Glutamatergic neuron (in vitro differentiated cells): ENCODE results near the gene ACSS2. TPM values are rescaled to one million over a fixed set of nuclear protein-coding genes. Genes with fewer than 3 reads are reported as not detected.
A peak's percentile ranks its signal among the peaks of the same experiment; 100 is the strongest.

Experiments
- DNase-seq: peaks from one replicate; pipeline ENCODE4 v3.0.0; 2022
- H3K27ac Mint-ChIP-seq: one replicate; pipeline ENCODE4 v1.8.0; 2020; ENCODE audit warnings: mild to moderate bottlenecking, mixed read lengths, inconsistent platforms; ENCODE audit not compliant: unreplicated experiment
- H3K27me3 Mint-ChIP-seq: one replicate; pipeline ENCODE4 v1.8.0; 2020; ENCODE audit warnings: mild to moderate bottlenecking, moderate library complexity, mixed read lengths, inconsistent platforms; ENCODE audit not compliant: unreplicated experiment
- H3K36me3 Mint-ChIP-seq: one replicate; pipeline ENCODE4 v1.8.0; 2020; ENCODE audit warnings: mild to moderate bottlenecking, mixed read lengths, inconsistent platforms; ENCODE audit not compliant: unreplicated experiment
- H3K4me1 Mint-ChIP-seq: one replicate; pipeline ENCODE4 v1.8.0; 2020; ENCODE audit warnings: mild to moderate bottlenecking, low read depth, mixed read lengths, inconsistent platforms; ENCODE audit not compliant: unreplicated experiment
- H3K4me3 Mint-ChIP-seq: one replicate; pipeline ENCODE4 v1.8.0; 2020; ENCODE audit warnings: mild to moderate bottlenecking, mixed read lengths, inconsistent platforms; ENCODE audit not compliant: unreplicated experiment
- H3K9me3 Mint-ChIP-seq: one replicate; pipeline ENCODE4 v1.8.0; 2020; ENCODE audit warnings: mild to moderate bottlenecking, moderate library complexity, mixed read lengths, inconsistent platforms; ENCODE audit not compliant: unreplicated experiment
- long read RNA-seq: library from polyadenylated mRNA; unstranded; transcript quantifications from one replicate; pipeline ENCODE4 v2.0.0, GENCODE V29; 2020; ENCODE audit not compliant: unreplicated experiment
- total RNA-seq: library from RNA; stranded (reverse); fragmentation: NEBNext Ultra II Directional; extraction: Animal tissue kit (Norgen Biotek cat#: 25700); gene quantifications from one replicate; pipeline ENCODE4 v1.2.1, GENCODE V29; 2021; ENCODE audit not compliant: unreplicated experiment
- TF ChIP-seq, protein P1 (sequence below): fragments of 200-600 bp; sonication (generic); IDR thresholded peaks from one replicate; pipeline ENCODE4 v1.5.0; 2021; ENCODE audit not compliant: partially characterized antibody, unreplicated experiment

The ACSS2 gene, protein sequence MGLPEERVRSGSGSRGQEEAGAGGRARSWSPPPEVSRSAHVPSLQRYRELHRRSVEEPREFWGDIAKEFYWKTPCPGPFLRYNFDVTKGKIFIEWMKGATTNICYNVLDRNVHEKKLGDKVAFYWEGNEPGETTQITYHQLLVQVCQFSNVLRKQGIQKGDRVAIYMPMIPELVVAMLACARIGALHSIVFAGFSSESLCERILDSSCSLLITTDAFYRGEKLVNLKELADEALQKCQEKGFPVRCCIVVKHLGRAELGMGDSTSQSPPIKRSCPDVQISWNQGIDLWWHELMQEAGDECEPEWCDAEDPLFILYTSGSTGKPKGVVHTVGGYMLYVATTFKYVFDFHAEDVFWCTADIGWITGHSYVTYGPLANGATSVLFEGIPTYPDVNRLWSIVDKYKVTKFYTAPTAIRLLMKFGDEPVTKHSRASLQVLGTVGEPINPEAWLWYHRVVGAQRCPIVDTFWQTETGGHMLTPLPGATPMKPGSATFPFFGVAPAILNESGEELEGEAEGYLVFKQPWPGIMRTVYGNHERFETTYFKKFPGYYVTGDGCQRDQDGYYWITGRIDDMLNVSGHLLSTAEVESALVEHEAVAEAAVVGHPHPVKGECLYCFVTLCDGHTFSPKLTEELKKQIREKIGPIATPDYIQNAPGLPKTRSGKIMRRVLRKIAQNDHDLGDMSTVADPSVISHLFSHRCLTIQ
- total RNA-seq: 53.3 TPM
- long read RNA-seq, transcript ACSS2-202 (18 exons, 3,065 nt): major isoform, 6 of 12 reads
- long read RNA-seq, partial matches to known transcripts: 2 of 12 reads
- long read RNA-seq, other reads (novel, unspliced or antisense): 2 of 12 reads

DNA sequence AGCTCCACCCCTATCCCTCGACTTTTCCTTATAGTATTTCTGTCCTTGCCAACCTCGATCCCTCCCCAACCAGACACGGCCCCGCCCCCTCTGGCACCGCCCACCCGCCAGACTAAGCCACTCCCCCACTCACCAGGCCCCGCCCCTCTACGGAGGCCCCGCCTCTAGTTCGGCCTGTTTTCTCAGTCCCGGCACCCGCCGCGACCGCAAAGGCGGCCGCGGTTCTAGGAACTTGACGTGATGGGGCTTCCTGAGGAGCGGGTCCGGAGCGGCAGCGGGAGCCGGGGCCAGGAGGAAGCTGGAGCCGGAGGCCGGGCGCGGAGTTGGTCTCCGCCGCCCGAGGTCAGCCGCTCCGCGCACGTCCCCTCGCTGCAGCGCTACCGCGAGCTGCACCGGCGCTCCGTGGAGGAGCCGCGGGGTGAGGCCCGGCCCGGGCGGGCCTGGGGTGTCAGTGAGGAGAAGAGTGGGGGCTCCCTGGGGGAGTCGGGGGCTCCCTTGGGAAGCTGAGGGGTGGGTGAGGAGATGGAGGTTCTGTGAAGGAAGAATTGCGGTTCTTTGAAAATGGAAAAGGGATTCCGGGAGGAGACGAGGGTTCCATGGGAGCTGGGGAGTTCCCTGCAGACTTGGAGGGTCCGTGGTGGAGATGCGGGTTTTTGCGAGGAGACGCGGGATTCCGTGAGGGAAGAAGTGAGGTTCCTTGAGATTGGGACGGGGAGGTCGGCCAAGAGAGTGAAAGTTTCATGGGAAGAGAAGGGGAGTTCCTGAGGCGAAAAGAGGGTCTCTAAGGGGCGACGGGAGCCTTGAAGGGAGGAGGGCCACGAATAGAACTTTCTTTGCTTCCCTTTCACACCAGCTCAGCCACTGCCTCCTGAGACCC is at the start of gene ACSS2:
Gene ACSS2 (plus strand): TSS at position 207 of the 877 bp plus-strand sequence. CDS start 34 bp downstream, at position 241.
- H3K4me1 Mint-ChIP-seq: peaks cover 18% of the 10 kb centered on the region
- DNase-seq: peak; percentile 99
- TF ChIP-seq, protein P1, sequence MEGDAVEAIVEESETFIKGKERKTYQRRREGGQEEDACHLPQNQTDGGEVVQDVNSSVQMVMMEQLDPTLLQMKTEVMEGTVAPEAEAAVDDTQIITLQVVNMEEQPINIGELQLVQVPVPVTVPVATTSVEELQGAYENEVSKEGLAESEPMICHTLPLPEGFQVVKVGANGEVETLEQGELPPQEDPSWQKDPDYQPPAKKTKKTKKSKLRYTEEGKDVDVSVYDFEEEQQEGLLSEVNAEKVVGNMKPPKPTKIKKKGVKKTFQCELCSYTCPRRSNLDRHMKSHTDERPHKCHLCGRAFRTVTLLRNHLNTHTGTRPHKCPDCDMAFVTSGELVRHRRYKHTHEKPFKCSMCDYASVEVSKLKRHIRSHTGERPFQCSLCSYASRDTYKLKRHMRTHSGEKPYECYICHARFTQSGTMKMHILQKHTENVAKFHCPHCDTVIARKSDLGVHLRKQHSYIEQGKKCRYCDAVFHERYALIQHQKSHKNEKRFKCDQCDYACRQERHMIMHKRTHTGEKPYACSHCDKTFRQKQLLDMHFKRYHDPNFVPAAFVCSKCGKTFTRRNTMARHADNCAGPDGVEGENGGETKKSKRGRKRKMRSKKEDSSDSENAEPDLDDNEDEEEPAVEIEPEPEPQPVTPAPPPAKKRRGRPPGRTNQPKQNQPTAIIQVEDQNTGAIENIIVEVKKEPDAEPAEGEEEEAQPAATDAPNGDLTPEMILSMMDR: no peak
- peaks cover 14% of the 10 kb centered on the region for H3K9me3 Mint-ChIP-seq
- peak within 1 kb of the TSS; percentile 100 for H3K4me3 Mint-ChIP-seq
- H3K27ac Mint-ChIP-seq: peak within 1 kb of the TSS; percentile 71
- peaks cover 14% of the 10 kb centered on the region for H3K27me3 Mint-ChIP-seq
- no peaks in the 10 kb centered on the region for H3K36me3 Mint-ChIP-seq

DNA sequence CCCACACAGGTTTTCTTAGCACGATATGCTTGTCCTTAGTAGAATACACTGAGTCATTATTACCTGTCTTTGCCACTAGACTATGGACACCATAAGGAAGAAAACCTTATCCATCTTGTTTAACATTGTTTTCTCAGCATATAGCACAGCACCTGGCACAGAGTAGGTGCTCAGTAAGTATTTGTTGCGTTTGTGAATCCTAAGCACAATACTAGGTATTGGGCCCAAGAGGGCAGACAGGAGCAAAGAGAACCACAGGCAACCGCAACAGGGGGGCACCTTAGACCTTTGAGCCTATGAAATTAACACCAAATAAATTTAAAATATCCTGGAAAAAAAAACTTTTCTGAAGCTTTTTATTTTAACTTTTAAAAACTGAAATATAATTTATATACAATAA is 47.2 kb upstream of the ACSS2 start:
- Mint-ChIP-seq H3K27ac (no peak overlapping the region), H3K4me1 (peaks cover 6% of the 10 kb centered on the region), H3K36me3 (no peaks in the 10 kb centered on the region), H3K4me3 (no peak overlapping the region), H3K9me3 (peaks cover 11% of the 10 kb centered on the region), H3K27me3 (peaks cover 6% of the 10 kb centered on the region)
- DNase-seq: no peak
- TF ChIP-seq, protein P1: no peak

GRCh38 chr20:34831936-34832335 is 44.5 kb upstream of the ACSS2 start:
- Mint-ChIP-seq H3K36me3 (no peaks in the 10 kb centered on the region), H3K4me1 (no peaks in the 10 kb centered on the region), H3K9me3 (no peaks in the 10 kb centered on the region), H3K27me3 (no peaks in the 10 kb centered on the region), H3K27ac (no peak overlapping the region), H3K4me3 (no peak overlapping the region)
- TF ChIP-seq, protein P1: no peak
- DNase-seq: no peak

- H3K9me3 Mint-ChIP-seq: no peaks in the 10 kb centered on the region
- TF ChIP-seq, protein P1: peak; percentile 42
- H3K36me3 Mint-ChIP-seq: no peaks in the 10 kb centered on the region
- no peaks in the 10 kb centered on the region for H3K4me1 Mint-ChIP-seq
- no peak overlapping the region for H3K27ac Mint-ChIP-seq
- no peak for DNase-seq
- H3K27me3 Mint-ChIP-seq: no peaks in the 10 kb centered on the region
- H3K4me3 Mint-ChIP-seq: no peak overlapping the region
Measured at GRCh38 chr20:34834459-34834893, 41.9 kb upstream of the ACSS2 start.
